ENCODE results near the gene NEDD4L. TPM values are rescaled to one million over a fixed set of nuclear protein-coding genes. Genes with fewer than 3 reads are reported as not detected.

Gene NEDD4L
- total RNA-seq, 1 donor from 2014 or later: 95.9 TPM

- H3K4me3 ChIP-seq (ENCODE audit: low read depth, low read length): peak overlapping the region; percentile 12
- TF ChIP-seq, protein P1, sequence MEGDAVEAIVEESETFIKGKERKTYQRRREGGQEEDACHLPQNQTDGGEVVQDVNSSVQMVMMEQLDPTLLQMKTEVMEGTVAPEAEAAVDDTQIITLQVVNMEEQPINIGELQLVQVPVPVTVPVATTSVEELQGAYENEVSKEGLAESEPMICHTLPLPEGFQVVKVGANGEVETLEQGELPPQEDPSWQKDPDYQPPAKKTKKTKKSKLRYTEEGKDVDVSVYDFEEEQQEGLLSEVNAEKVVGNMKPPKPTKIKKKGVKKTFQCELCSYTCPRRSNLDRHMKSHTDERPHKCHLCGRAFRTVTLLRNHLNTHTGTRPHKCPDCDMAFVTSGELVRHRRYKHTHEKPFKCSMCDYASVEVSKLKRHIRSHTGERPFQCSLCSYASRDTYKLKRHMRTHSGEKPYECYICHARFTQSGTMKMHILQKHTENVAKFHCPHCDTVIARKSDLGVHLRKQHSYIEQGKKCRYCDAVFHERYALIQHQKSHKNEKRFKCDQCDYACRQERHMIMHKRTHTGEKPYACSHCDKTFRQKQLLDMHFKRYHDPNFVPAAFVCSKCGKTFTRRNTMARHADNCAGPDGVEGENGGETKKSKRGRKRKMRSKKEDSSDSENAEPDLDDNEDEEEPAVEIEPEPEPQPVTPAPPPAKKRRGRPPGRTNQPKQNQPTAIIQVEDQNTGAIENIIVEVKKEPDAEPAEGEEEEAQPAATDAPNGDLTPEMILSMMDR (conservative IDR thresholded peaks at IDR 0.05; ENCODE audit: low read depth, low read length): no peak
- no peak for DNase-seq (ENCODE audit: low read depth)
Measured at GRCh38 chr18:58216071-58216481, 172.1 kb downstream of the NEDD4L start.

GRCh38 chr18:58217052-58217451 lies 173.0 kb downstream of the NEDD4L start:
- H3K4me3 ChIP-seq (ENCODE audit: low read depth, low read length): no peak overlapping the region
- TF ChIP-seq, protein P1 (conservative IDR thresholded peaks at IDR 0.05; ENCODE audit: low read depth, low read length): no peak
- no peak for DNase-seq (ENCODE audit: low read depth)

GRCh38 chr18:58218117-58218516 lies 174.1 kb downstream of the NEDD4L start:
- no peak for DNase-seq (ENCODE audit: low read depth)
- TF ChIP-seq, protein P1 (conservative IDR thresholded peaks at IDR 0.05; ENCODE audit: low read depth, low read length): no peak
- H3K4me3 ChIP-seq (ENCODE audit: low read depth, low read length): no peak overlapping the region

- peak overlapping the region; percentile 61 for H3K4me3 ChIP-seq (ENCODE audit: low read depth, low read length)
- DNase-seq (ENCODE audit: low read depth): peak; percentile 94
- TF ChIP-seq, protein P1 (conservative IDR thresholded peaks at IDR 0.05; ENCODE audit: low read depth, low read length): no peak
Measured at GRCh38 chr18:58221060-58221725, 177.2 kb downstream of the NEDD4L start.

GRCh38 chr18:58222432-58223125 lies 178.6 kb downstream of the NEDD4L start:
- TF ChIP-seq, protein P1 (conservative IDR thresholded peaks at IDR 0.05; ENCODE audit: low read depth, low read length): no peak
- peak overlapping the region; percentile 61 for H3K4me3 ChIP-seq (ENCODE audit: low read depth, low read length)
- no peak for DNase-seq (ENCODE audit: low read depth)

GRCh38 chr18:58223717-58224424 lies 179.8 kb downstream of the NEDD4L start:
- DNase-seq (ENCODE audit: low read depth): peak; percentile 97
- TF ChIP-seq, protein P1 (conservative IDR thresholded peaks at IDR 0.05; ENCODE audit: low read depth, low read length): no peak
- peak overlapping the region; percentile 61 for H3K4me3 ChIP-seq (ENCODE audit: low read depth, low read length)

All from epithelial cell of proximal tubule (primary cell).